Ectodermal cell (in vitro differentiated cells): ENCODE results near the gene KIAA0513.
"Not testable (repeated sequence)": the region's sequence is repeated elsewhere in the genome, so short reads cannot be mapped to it uniquely, and the experiment has no call there.

Experiments
- H3K27ac ChIP-seq: 2 replicates; pipeline ENCODE4 v1.7.0; 2013; ENCODE audit warnings: mild to moderate bottlenecking, low read depth, low read length; ENCODE audit not compliant: insufficient read depth, poor library complexity, severe bottlenecking
- H3K27me3 ChIP-seq: 2 replicates; pipeline ENCODE4 v1.7.0; 2013; ENCODE audit warnings: mild to moderate bottlenecking, low read length; ENCODE audit not compliant: insufficient read depth, control insufficient read depth, poor library complexity, severe bottlenecking
- H3K36me3 ChIP-seq: one replicate; pipeline ENCODE4 v1.7.0; 2013; ENCODE audit warnings: low read length; ENCODE audit not compliant: control insufficient read depth, insufficient read depth
- H3K4me1 ChIP-seq: one replicate; pipeline ENCODE4 v1.7.0; 2013; ENCODE audit warnings: low read length; ENCODE audit not compliant: control insufficient read depth, insufficient read depth
- H3K4me3 ChIP-seq: 2 replicates; pipeline ENCODE4 v1.7.0; 2013; ENCODE audit warnings: low read depth, low read length, control low read depth; ENCODE audit not compliant: insufficient read depth
- H3K9me3 ChIP-seq: 2 replicates; pipeline ENCODE4 v1.7.0; 2013; ENCODE audit warnings: mild to moderate bottlenecking, low read length, moderate library complexity; ENCODE audit not compliant: control insufficient read depth
- WGBS, 2 experiments: methylation state at CpG; one replicate each; pipeline ENCODE4 v1.1.7; 2013; ENCODE audit warnings: missing lambda C conversion rate in 2 of 2; 5-methylcytosine and 5-hydroxymethylcytosine counted together

Gene KIAA0513

DNA sequence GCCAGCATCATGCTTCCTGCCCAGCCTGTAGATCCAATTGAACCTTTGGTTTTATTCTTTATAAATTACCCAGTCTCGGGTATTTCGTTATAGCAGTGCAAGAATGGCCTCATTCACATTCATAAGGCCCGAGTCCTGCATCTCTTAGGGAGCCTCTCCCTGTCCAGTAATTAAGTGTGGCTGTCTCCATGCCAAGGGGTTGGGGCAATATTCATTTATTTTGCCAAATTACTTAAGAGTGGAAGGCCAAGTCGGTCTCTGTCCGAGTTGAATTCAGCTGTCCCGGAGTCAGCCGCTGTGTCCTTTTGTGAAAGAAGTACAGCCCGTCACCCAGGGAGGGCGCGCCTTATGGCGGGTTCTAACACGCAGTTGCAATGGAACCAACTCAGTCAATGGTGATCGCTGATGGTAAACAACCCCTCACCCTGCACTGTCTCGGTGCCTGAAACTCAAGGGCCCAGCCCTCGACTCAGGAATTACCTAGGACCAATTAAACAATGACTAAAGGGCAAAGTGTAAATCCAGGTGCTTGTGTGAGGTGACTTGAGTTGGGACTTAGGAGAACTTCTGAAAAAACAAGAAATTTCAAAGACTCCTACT lies 22.2 kb downstream of the KIAA0513 start:
- Histone ChIP-seq H3K4me1 (peaks cover 6% of the 10 kb centered on the region), H3K27me3 (no peaks in the 10 kb centered on the region), H3K4me3 (no peak overlapping the region), H3K27ac (no peak overlapping the region), H3K36me3 (no peaks in the 10 kb centered on the region), H3K9me3 (no peaks in the 10 kb centered on the region)
- 95 to 97% methylated on average over 15 of the region's 15 CpGs for WGBS, 2 experiments

DNA sequence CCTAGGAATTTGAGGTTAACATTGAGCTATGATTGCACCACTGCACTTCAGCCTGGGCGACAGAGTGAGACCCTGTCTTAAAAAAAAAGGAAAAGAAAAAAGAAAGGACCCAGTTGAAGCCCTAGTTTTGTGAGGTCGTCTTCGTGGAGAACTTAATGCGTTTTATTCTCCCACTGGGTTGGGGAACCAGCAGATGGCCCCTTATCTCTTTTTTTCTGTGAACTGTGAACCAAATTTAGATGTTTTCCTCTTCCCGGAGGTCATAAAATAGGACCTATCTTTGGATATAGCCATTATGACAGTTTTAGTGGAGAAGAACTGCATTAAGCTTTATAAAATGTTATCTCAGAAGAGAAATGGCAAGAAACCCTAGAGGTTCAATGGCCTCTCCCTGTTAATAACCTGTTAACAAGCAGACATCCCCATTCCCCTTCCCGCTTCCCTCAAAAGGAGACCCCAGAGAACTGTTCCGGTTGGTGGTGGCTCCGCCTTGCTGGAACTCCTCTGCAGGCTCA lies 23.5 kb downstream of the KIAA0513 start:
- Histone ChIP-seq H3K4me3 (no peak overlapping the region), H3K9me3 (no peaks in the 10 kb centered on the region), H3K27ac (no peak overlapping the region), H3K27me3 (no peaks in the 10 kb centered on the region), H3K4me1 (peaks cover 6% of the 10 kb centered on the region), H3K36me3 (no peaks in the 10 kb centered on the region)
- 91% methylated on average over 8 of the region's 8 CpGs for WGBS, 2 experiments

DNA sequence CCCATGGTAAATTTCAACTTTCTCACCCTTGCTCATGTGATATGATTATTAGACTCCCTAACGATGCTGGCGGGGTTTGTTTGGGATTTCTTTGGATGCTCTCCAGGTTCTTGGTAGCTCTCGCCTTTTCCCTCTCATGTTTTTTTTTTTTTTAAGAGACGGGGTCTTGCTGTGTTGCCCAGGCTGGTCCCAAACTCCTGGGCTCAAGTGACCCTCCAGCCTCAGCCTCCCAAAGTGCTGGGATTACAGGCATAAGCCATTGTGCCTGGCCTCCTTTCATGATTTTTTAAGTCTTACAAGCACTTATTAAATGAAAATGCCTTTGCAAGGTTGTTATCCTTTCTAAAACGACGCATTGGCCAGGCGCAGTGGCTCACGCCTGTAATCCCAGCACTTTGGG lies 24.1 kb downstream of the KIAA0513 start:
- H3K4me3 ChIP-seq: no peak overlapping the region
- H3K27me3 ChIP-seq: no peaks in the 10 kb centered on the region
- peaks cover 6% of the 10 kb centered on the region for H3K4me1 ChIP-seq
- H3K27ac ChIP-seq: no peak overlapping the region
- no peaks in the 10 kb centered on the region for H3K9me3 ChIP-seq
- WGBS, 2 experiments: 92 to 93% methylated on average over 8 of the region's 8 CpGs
- H3K36me3 ChIP-seq: no peaks in the 10 kb centered on the region

DNA sequence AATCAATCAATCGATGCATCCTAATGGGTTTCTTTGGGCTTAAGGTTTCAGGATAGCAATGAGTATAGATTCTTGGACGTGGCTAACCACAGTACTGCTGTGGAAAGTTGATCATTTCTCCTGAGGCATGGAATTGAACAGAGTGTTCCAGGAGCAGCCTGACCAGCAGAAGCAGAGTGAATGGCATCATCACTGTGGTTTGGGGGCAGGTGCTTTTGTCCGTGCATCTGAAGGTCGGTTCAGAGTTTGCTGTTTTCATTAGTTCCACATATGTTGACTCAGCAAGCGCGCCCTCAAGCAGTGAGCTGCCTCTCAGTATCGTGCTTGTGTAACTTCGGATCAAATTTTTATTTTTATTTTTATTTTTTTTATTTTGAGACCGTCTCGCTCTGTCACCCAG lies 24.9 kb downstream of the KIAA0513 start:
- H3K4me1 ChIP-seq: peaks cover under 1% of the 10 kb centered on the region
- WGBS, 2 experiments: 94 to 98% methylated on average over 10 of the region's 10 CpGs
- no peaks in the 10 kb centered on the region for H3K36me3 ChIP-seq
- H3K27ac ChIP-seq: no peak overlapping the region
- H3K9me3 ChIP-seq: no peaks in the 10 kb centered on the region
- no peak overlapping the region for H3K4me3 ChIP-seq
- H3K27me3 ChIP-seq: no peaks in the 10 kb centered on the region

DNA sequence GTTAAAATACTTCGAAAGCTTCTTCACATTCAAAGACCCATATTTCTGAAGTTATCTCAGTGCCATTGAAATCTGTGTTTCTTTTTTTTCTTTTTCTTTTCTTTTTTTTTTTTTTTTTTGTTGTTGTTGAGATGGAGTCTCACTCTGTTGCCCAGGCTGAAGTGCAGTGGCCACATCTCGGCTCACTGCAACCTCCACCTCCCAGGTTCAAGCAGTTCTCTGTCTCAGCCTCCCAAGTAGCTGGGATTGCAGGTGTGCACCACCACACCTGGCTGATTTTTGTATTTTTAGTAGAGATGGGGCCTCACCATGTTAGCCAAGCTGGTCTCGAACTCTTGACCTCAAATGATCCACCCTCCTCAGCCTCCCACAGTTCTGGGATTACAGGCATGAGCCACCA lies 26.7 kb downstream of the KIAA0513 start:
- H3K27me3 ChIP-seq, H3K9me3 ChIP-seq, H3K27ac ChIP-seq, H3K4me1 ChIP-seq, H3K36me3 ChIP-seq, H3K4me3 ChIP-seq: not testable (repeated sequence)
- WGBS, 2 experiments: 89 to 94% methylated on average over 2 of the region's 3 CpGs

DNA sequence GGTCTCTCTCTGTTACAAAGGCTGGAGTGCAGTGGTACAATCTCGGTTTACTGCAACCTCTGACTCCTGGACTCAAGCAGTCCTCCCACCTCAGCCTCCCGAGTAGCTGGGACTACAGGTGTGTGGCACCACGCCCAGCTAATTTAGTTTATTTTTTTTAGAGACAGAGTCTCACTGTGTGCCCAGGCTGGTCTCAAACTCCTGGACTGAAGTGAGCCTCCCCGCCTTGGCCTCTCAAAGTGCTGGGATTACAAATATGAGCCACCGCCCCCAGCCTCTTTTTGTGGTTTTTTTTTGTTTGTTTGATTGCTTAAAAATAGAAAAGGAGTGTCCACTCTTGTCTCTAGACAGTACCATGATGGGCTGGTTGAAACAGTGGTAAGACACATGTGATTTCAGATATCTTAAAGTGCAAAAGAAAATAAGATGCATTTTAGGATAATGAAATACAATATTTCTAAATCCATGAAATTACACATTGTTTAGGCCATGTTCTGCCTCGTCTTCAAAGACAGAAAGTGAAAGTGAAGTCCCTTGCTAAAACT lies 27.4 kb downstream of the KIAA0513 start:
- WGBS, 2 experiments: 91 to 93% methylated on average over 6 of the region's 6 CpGs
- Histone ChIP-seq H3K9me3 (no peaks in the 10 kb centered on the region), H3K27ac (no peak overlapping the region), H3K27me3 (no peaks in the 10 kb centered on the region), H3K4me3 (no peak overlapping the region), H3K4me1 (no peaks in the 10 kb centered on the region), H3K36me3 (no peaks in the 10 kb centered on the region)

DNA sequence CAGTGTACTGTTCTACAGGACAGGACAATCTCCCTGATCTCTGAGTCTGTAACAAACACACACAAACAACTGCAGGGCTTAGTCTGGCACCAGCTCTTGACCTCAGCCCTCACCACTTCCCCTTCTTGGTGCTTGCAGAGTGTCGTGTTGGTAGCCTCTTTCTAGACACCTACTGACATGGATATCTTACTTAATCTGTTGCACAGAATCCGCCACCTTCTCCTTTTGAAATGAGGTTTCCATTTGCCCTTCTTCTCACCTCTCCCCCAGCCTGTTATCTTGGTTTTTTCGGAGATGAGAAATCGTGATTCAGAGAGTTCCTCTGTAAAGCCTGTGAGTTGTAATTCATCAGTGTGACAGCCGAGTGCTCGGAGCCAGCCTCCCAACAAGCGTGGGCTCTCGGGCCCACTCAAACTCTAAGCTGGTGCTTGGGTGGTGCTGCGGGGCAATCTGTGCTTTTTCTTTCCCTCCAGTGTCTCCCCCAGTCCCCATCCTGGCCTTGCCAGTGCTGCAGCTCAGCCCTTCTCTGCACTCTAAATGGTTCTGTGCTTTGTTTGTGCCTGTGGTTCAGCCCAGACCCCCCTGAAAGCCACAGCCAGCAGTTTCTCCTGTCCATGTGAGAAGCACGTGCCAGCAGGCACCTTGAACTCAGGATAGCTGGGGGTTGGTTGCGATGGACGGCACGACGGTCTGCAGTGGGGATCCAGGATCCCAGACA lies 28.1 kb downstream of the KIAA0513 start:
- H3K27me3 ChIP-seq: no peaks in the 10 kb centered on the region
- no peak overlapping the region for H3K27ac ChIP-seq
- no peak overlapping the region for H3K4me3 ChIP-seq
- no peaks in the 10 kb centered on the region for H3K36me3 ChIP-seq
- H3K9me3 ChIP-seq: no peaks in the 10 kb centered on the region
- no peaks in the 10 kb centered on the region for H3K4me1 ChIP-seq
- WGBS, 2 experiments: 87 to 91% methylated on average over 14 of the region's 14 CpGs

DNA sequence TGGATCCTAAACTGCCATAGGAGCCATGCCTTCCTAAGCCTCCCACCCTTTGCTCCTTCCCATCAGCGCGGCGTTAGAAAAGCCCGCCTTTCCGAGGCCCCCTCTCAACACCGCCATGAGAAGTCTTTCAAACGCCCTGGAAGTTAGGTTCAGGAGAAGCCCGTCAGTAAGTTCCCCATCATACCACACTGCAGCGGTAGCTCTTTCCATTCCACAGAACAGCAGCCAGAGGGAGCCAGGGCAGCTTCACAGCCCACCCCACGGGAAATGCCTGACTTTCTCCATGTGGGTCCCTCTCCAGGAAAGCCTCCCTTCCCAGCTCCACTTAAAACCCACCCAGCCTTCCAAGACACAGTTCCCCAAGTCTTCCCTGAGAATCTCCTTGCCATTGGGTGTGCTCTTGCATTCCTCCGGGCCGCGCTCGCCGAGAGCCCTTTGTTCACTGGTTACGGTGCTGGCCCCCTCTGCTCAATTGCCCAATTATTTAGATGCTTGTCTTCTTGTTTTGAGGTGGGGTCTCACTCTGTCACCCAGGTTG lies 28.7 kb downstream of the KIAA0513 start:
- Histone ChIP-seq H3K9me3 (no peaks in the 10 kb centered on the region), H3K4me1 (no peaks in the 10 kb centered on the region), H3K27me3 (no peaks in the 10 kb centered on the region), H3K36me3 (no peaks in the 10 kb centered on the region), H3K27ac (no peak overlapping the region), H3K4me3 (no peak overlapping the region)
- WGBS, 2 experiments: 74 to 78% methylated on average over 16 of the region's 16 CpGs

DNA sequence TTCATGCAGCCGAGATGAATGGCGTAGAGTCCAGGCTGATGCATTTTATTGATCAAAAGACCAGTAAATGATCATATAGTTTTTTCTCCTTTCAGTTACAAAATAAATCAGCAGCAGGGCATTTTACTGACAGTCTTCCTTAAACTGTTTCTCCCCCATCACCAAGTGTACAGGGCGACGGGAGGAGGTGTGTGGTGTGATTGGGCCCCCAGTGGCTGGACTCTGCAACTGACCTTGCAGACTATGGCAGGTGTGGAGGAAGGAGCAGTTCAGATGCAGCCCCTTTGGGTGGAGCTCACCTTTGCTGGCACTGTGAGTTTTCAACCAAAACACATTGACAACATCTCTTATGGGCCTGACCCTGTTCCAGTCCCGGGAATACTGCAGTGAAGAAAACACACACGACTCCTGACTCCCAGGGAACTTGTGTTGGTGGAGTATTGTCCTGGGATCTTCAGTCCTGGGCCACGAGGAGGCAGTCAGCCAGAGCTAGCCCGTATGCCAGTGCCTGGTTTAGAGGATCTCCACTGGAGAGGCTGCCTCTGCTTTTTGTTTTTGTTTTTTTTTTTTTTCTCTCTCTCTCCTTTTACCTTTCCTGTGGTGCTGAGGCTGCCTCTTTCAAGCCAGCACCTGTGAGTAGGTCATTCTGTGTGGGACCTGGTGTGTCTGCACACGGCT lies 29.8 kb downstream of the KIAA0513 start:
- Histone ChIP-seq H3K4me1 (no peaks in the 10 kb centered on the region), H3K4me3 (no peak overlapping the region), H3K9me3 (no peaks in the 10 kb centered on the region), H3K27ac (no peak overlapping the region), H3K36me3 (no peaks in the 10 kb centered on the region), H3K27me3 (no peaks in the 10 kb centered on the region)
- 84 to 93% methylated on average over 9 of the region's 9 CpGs for whole genome bisulfite sequencing, 2 experiments

DNA sequence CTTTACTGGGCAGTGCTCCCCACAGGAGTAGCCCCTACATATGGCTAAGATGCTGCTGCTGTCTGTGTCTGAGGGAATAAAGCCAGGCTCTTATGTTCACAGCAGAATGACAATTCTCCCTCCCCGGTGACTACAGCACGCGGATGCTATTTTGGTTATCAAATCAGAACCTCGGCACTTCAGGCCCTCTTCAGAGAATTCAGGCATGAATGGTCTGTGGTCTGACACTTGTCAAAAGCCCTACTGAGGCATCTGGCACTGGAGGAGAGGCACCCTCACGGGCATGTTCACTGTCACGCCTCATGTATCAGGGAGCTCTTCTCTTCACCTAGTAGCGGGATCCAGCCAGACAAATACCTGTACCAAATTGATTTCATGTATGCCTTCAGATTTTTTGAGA lies 30.4 kb downstream of the KIAA0513 start:
- WGBS, 2 experiments: 94 to 95% methylated on average over 7 of the region's 7 CpGs
- no peaks in the 10 kb centered on the region for H3K9me3 ChIP-seq
- no peak overlapping the region for H3K4me3 ChIP-seq
- no peak overlapping the region for H3K27ac ChIP-seq
- H3K4me1 ChIP-seq: no peaks in the 10 kb centered on the region
- H3K36me3 ChIP-seq: no peaks in the 10 kb centered on the region
- no peaks in the 10 kb centered on the region for H3K27me3 ChIP-seq
